ENCODE data around the gene MUC5AC.

Gene MUC5AC

DNA sequence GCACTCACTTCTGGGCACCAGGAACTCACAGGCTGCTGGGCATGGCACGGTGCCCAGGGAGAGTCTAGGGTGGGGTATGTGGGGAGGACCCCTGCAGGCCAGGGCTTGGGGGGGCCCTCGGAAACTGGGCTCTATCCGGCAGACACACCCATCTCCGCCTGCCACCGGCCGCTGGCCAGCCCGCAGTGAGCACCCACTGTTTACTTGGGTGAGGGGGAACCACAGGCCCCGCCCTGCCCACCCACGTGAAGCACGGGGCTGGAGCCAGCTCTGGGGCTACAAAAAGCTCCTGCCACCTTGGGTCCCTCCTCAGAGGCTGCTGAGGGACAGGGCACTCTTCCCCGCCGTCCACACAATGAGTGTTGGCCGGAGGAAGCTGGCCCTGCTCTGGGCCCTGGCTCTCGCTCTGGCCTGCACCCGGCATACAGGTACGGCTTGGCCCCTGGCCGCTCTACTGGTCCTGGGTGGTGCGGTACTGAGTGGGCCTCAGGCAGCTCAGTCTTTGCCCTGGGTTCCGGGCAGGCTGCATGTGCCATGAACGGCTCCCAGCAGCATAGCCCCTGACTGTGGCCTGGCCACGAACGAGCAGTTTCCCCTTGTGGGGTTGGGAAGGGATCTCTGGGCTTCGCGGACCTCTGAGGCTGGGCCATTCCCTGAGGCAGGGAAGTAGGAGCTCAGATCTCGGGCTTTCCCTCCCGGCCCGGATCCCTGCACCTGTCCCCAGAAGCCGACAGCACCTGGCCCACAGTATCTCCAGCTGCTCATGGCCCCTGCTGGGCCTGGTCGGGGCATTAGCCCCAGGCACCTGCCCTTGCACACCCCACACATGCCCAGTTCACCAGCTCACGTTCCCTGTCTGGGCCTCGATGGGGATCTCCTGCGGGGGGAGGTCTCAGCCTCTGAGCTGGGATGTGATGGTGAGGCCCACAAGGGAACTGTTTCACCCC lies at the start of gene MUC5AC:
MUC5AC (plus strand) TSS at position 309 of the 947 bp plus-strand sequence; CDS start at position 356, 47 bp downstream.
- H3K4me3 ChIP-seq (ENCODE audit: low read depth, low read length) = no peak within 1 kb of the TSS
- no peak for DNase-seq (ENCODE audit: low read depth)
- TF ChIP-seq, protein P1, sequence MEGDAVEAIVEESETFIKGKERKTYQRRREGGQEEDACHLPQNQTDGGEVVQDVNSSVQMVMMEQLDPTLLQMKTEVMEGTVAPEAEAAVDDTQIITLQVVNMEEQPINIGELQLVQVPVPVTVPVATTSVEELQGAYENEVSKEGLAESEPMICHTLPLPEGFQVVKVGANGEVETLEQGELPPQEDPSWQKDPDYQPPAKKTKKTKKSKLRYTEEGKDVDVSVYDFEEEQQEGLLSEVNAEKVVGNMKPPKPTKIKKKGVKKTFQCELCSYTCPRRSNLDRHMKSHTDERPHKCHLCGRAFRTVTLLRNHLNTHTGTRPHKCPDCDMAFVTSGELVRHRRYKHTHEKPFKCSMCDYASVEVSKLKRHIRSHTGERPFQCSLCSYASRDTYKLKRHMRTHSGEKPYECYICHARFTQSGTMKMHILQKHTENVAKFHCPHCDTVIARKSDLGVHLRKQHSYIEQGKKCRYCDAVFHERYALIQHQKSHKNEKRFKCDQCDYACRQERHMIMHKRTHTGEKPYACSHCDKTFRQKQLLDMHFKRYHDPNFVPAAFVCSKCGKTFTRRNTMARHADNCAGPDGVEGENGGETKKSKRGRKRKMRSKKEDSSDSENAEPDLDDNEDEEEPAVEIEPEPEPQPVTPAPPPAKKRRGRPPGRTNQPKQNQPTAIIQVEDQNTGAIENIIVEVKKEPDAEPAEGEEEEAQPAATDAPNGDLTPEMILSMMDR (IDR thresholded peaks at IDR 0.05; ENCODE audit: low read depth, low read length, missing control alignments) = no peak

DNA sequence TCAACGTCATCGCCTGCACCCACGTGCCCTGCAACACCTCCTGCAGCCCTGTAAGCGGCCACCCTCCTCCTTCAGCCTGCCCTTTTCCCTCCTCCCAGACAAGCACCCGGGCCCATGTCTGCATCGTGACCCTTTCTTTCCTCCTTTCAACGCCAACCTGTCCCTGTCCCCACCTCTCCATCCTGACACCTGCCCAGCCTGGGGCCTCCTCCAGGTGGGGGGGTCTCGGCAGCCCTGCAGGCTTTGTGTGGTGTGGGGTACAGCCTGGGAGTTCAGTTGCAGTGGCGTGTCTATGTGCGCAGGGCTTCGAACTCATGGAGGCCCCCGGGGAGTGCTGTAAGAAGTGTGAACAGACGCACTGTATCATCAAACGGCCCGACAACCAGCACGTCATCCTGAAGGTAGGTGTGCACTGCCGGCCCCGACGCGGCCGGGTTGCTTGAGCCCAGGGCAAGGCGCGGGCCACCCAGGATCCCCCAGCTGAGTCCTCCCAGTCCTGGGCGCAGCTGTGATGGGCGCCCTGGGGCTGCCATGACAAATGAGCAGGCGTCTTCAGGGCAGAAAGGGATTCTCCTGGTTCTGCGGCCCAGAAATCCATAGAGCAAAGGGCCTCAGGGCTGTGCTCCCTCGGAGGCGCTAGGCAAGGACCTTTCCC lies 49.4 kb upstream of the MUC5AC start:
- DNase-seq (ENCODE audit: low read depth) = no peak
- no peak overlapping the region for H3K4me3 ChIP-seq (ENCODE audit: low read depth, low read length)
- TF ChIP-seq, protein P1 (IDR thresholded peaks at IDR 0.05; ENCODE audit: low read depth, low read length, missing control alignments) = no peak

DNA sequence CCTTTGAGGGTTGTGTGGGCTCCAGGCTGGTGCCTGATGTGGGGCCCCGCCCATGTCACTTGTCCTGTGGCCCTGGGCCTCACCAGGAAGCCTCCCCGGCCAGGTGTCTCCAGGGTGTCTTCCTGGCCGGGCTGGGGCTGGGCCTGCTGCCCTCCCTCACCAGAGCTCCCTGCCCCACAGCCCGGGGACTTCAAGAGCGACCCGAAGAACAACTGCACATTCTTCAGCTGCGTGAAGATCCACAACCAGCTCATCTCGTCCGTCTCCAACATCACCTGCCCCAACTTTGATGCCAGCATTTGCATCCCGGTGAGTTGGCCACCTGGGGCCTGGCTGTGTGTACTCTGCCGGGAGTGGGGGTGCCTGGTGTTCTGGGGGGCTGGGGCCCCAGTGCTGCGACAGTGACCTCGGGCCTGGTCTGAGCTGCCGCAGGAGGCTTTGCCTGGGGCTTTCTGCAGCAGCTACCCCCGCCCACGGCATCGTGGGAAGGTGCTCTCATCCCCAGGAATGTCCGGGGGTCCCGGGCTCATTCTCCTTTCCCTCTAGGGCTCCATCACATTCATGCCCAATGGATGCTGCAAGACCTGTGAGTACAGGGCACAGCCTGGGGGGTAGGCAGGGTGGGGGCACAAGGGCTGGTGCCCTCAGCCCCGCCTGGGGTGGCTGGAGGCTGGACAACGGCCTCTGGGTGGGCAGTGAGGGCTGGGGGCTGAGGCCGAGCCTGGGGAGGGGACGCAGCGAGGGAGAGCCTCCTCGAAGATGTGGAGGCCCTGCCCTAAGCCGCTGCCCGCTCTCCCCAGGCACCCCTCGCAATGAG lies 48.4 kb upstream of the MUC5AC start:
- DNase-seq (ENCODE audit: low read depth) = no peak
- TF ChIP-seq, protein P1 (IDR thresholded peaks at IDR 0.05; ENCODE audit: low read depth, low read length, missing control alignments) = no peak
- no peak overlapping the region for H3K4me3 ChIP-seq (ENCODE audit: low read depth, low read length)

DNA sequence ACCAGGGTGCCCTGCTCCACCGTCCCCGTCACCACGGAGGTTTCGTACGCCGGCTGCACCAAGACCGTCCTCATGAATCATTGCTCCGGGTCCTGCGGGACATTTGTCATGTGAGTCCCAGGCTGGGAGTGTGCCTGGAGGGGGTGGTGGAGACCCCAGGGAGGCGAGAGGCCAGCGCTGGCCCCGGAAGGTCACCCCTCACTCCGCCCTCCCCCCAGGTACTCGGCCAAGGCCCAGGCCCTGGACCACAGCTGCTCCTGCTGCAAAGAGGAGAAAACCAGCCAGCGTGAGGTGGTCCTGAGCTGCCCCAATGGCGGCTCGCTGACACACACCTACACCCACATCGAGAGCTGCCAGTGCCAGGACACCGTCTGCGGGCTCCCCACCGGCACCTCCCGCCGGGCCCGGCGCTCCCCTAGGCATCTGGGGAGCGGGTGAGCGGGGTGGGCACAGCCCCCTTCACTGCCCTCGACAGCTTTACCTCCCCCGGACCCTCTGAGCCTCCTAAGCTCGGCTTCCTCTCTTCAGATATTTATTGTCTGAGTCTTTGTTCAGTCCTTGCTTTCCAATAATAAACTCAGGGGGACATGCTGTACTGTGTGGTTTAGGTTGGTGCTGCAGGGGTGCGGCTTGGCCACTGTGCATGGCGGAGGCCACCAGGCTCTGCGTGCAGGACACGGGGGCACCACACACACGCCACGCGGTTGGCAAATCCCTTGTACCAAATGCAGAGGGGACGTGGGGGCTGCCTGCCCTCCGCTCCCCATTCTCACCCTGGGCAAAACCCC lies 47.6 kb upstream of the MUC5AC start:
- H3K4me3 ChIP-seq (ENCODE audit: low read depth, low read length) = no peak overlapping the region
- DNase-seq (ENCODE audit: low read depth) = no peak
- TF ChIP-seq, protein P1 (IDR thresholded peaks at IDR 0.05; ENCODE audit: low read depth, low read length, missing control alignments) = no peak

GRCh38 chr11:1111545-1112212 lies 46.1 kb upstream of the MUC5AC start:
- DNase-seq (ENCODE audit: low read depth) = no peak
- no peak overlapping the region for H3K4me3 ChIP-seq (ENCODE audit: low read depth, low read length)
- TF ChIP-seq, protein P1 (IDR thresholded peaks at IDR 0.05; ENCODE audit: low read depth, low read length, missing control alignments) = no peak
